Measurements from ENCODE around the gene DDX1.

DNA sequence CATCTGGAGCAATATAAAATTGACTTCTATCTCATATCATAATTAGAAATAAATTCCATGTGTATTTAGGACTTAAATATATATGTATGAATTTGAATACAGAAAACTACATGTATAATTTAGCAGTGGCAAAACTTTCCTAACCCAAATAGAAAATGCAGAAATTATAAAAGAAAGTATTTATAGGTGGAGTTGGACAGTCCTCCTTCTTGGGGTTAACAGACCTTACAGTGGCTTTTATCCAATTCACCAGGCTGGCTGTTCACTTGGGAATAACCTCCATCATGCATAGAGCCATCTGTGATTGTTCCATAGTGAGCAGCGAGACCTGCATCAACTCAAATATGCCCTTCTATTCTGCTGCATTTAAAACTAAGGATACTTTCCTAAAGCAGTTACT, 8.3 kb downstream of the DDX1 start:
- TF ChIP-seq, protein P1, sequence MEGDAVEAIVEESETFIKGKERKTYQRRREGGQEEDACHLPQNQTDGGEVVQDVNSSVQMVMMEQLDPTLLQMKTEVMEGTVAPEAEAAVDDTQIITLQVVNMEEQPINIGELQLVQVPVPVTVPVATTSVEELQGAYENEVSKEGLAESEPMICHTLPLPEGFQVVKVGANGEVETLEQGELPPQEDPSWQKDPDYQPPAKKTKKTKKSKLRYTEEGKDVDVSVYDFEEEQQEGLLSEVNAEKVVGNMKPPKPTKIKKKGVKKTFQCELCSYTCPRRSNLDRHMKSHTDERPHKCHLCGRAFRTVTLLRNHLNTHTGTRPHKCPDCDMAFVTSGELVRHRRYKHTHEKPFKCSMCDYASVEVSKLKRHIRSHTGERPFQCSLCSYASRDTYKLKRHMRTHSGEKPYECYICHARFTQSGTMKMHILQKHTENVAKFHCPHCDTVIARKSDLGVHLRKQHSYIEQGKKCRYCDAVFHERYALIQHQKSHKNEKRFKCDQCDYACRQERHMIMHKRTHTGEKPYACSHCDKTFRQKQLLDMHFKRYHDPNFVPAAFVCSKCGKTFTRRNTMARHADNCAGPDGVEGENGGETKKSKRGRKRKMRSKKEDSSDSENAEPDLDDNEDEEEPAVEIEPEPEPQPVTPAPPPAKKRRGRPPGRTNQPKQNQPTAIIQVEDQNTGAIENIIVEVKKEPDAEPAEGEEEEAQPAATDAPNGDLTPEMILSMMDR (IDR thresholded peaks at IDR 0.05) = no peak
- TF ChIP-seq POLR2A (IDR thresholded peaks at IDR 0.05) (no peak), EP300 (IDR thresholded peaks at IDR 0.05) (no peak), POLR2AphosphoS5 (IDR thresholded peaks at IDR 0.05) (no peak)
